Measurements from ENCODE around the gene ZNF277.

ZNF277 gene

GRCh38 chr7:112280267-112280666 is 73.8 kb downstream of the ZNF277 start:
- Histone ChIP-seq H3K9me3 (ENCODE audit: control insufficient read depth, insufficient read depth, low read depth, low read length) (no peaks in the 10 kb centered on the region), H3K27ac (ENCODE audit: low read depth, low read length) (no peak overlapping the region), H3K4me3 (ENCODE audit: low read depth, low read length) (no peak overlapping the region), H3K9ac (ENCODE audit: low read length) (no peak overlapping the region), H3K36me3 (ENCODE audit: control insufficient read depth, insufficient read depth, low read length) (no peaks in the 10 kb centered on the region), H3K4me1 (ENCODE audit: control insufficient read depth, insufficient read depth, low read length) (peaks cover 3% of the 10 kb centered on the region; the same call in 1 of the 2 replicates), H3K27me3 (ENCODE audit: control insufficient read depth, insufficient read depth, low read length) (no peaks in the 10 kb centered on the region)

GRCh38 chr7:112282476-112283188 is 76.1 kb downstream of the ZNF277 start:
- Histone ChIP-seq H3K4me1 (ENCODE audit: control insufficient read depth, insufficient read depth, low read length) (peaks cover 10% of the 10 kb centered on the region), H3K9ac (ENCODE audit: low read length) (no peak overlapping the region), H3K27ac (ENCODE audit: low read depth, low read length) (no peak overlapping the region)

GRCh38 chr7:112283382-112283910 is 77.0 kb downstream of the ZNF277 start:
- H3K4me1 ChIP-seq (ENCODE audit: control insufficient read depth, insufficient read depth, low read length), result peaks cover 10% of the 10 kb centered on the region
- peaks cover 5% of the 10 kb centered on the region; the same call in 1 of the 2 replicates for H3K36me3 ChIP-seq (ENCODE audit: control insufficient read depth, insufficient read depth, low read length)
- H3K27me3 ChIP-seq (ENCODE audit: control insufficient read depth, insufficient read depth, low read length), result no peaks in the 10 kb centered on the region
- no peak overlapping the region for H3K4me3 ChIP-seq (ENCODE audit: low read depth, low read length)
- no peak overlapping the region for H3K27ac ChIP-seq (ENCODE audit: low read depth, low read length)
- no peak overlapping the region for H3K9ac ChIP-seq (ENCODE audit: low read length)
- H3K9me3 ChIP-seq (ENCODE audit: control insufficient read depth, insufficient read depth, low read depth, low read length), result no peaks in the 10 kb centered on the region

More at GRCh38 chr7:112282476-112283188, 76.1 kb downstream of the ZNF277 start:
- Histone ChIP-seq H3K4me3 (ENCODE audit: low read depth, low read length) (no peak overlapping the region), H3K36me3 (ENCODE audit: control insufficient read depth, insufficient read depth, low read length) (no peaks in the 10 kb centered on the region), H3K27me3 (ENCODE audit: control insufficient read depth, insufficient read depth, low read length) (no peaks in the 10 kb centered on the region), H3K9me3 (ENCODE audit: control insufficient read depth, insufficient read depth, low read depth, low read length) (no peaks in the 10 kb centered on the region)

- H3K4me3 ChIP-seq (ENCODE audit: low read depth, low read length), result no peak overlapping the region
- no peak overlapping the region for H3K9ac ChIP-seq (ENCODE audit: low read length)
- H3K36me3 ChIP-seq (ENCODE audit: control insufficient read depth, insufficient read depth, low read length), result peaks cover 8% of the 10 kb centered on the region; the same call in 1 of the 2 replicates
- no peaks in the 10 kb centered on the region for H3K9me3 ChIP-seq (ENCODE audit: control insufficient read depth, insufficient read depth, low read depth, low read length)
- no peak overlapping the region for H3K27ac ChIP-seq (ENCODE audit: low read depth, low read length)
- peaks cover 10% of the 10 kb centered on the region for H3K4me1 ChIP-seq (ENCODE audit: control insufficient read depth, insufficient read depth, low read length)
- H3K27me3 ChIP-seq (ENCODE audit: control insufficient read depth, insufficient read depth, low read length), result no peaks in the 10 kb centered on the region
Observed at GRCh38 chr7:112286250-112287086, 80.0 kb downstream of the ZNF277 start.

- H3K4me1 ChIP-seq (ENCODE audit: control insufficient read depth, insufficient read depth, low read length), result peaks cover 15% of the 10 kb centered on the region
- peaks cover 8% of the 10 kb centered on the region; the same call in 1 of the 2 replicates for H3K36me3 ChIP-seq (ENCODE audit: control insufficient read depth, insufficient read depth, low read length)
- H3K27ac ChIP-seq (ENCODE audit: low read depth, low read length), result no peak overlapping the region
- no peak overlapping the region for H3K9ac ChIP-seq (ENCODE audit: low read length)
- no peaks in the 10 kb centered on the region for H3K27me3 ChIP-seq (ENCODE audit: control insufficient read depth, insufficient read depth, low read length)
- no peaks in the 10 kb centered on the region for H3K9me3 ChIP-seq (ENCODE audit: control insufficient read depth, insufficient read depth, low read depth, low read length)
- no peak overlapping the region for H3K4me3 ChIP-seq (ENCODE audit: low read depth, low read length)
Observed at GRCh38 chr7:112288301-112288700, 81.8 kb downstream of the ZNF277 start.

- Histone ChIP-seq H3K9ac (ENCODE audit: low read length) (no peak overlapping the region), H3K36me3 (ENCODE audit: control insufficient read depth, insufficient read depth, low read length) (peaks cover 8% of the 10 kb centered on the region; the same call in 1 of the 2 replicates), H3K27me3 (ENCODE audit: control insufficient read depth, insufficient read depth, low read length) (no peaks in the 10 kb centered on the region), H3K4me3 (ENCODE audit: low read depth, low read length) (no peak overlapping the region), H3K4me1 (ENCODE audit: control insufficient read depth, insufficient read depth, low read length) (peaks cover 15% of the 10 kb centered on the region), H3K27ac (ENCODE audit: low read depth, low read length) (no peak overlapping the region), H3K9me3 (ENCODE audit: control insufficient read depth, insufficient read depth, low read depth, low read length) (no peaks in the 10 kb centered on the region)
Observed at GRCh38 chr7:112290065-112290464, 83.6 kb downstream of the ZNF277 start.

- no peak overlapping the region for H3K27ac ChIP-seq (ENCODE audit: low read depth, low read length)
- H3K4me3 ChIP-seq (ENCODE audit: low read depth, low read length), result no peak overlapping the region
- H3K4me1 ChIP-seq (ENCODE audit: control insufficient read depth, insufficient read depth, low read length), result peaks cover 4% of the 10 kb centered on the region; the same call in 1 of the 2 replicates
- peaks cover 8% of the 10 kb centered on the region; the same call in 1 of the 2 replicates for H3K36me3 ChIP-seq (ENCODE audit: control insufficient read depth, insufficient read depth, low read length)
- no peaks in the 10 kb centered on the region for H3K9me3 ChIP-seq (ENCODE audit: control insufficient read depth, insufficient read depth, low read depth, low read length)
- no peaks in the 10 kb centered on the region for H3K27me3 ChIP-seq (ENCODE audit: control insufficient read depth, insufficient read depth, low read length)
- no peak overlapping the region for H3K9ac ChIP-seq (ENCODE audit: low read length)
Observed at GRCh38 chr7:112292162-112292561, 85.7 kb downstream of the ZNF277 start.

GRCh38 chr7:112293416-112293815 is 86.9 kb downstream of the ZNF277 start:
- Histone ChIP-seq H3K4me1 (ENCODE audit: control insufficient read depth, insufficient read depth, low read length) (peaks cover 4% of the 10 kb centered on the region; the same call in 1 of the 2 replicates), H3K27ac (ENCODE audit: low read depth, low read length) (no peak overlapping the region), H3K4me3 (ENCODE audit: low read depth, low read length) (no peak overlapping the region), H3K9ac (ENCODE audit: low read length) (no peak overlapping the region), H3K27me3 (ENCODE audit: control insufficient read depth, insufficient read depth, low read length) (no peaks in the 10 kb centered on the region), H3K36me3 (ENCODE audit: control insufficient read depth, insufficient read depth, low read length) (peaks cover 10% of the 10 kb centered on the region), H3K9me3 (ENCODE audit: control insufficient read depth, insufficient read depth, low read depth, low read length) (no peaks in the 10 kb centered on the region)

GRCh38 chr7:112296432-112296831 is 89.9 kb downstream of the ZNF277 start:
- peaks cover 4% of the 10 kb centered on the region; the same call in 1 of the 2 replicates for H3K4me1 ChIP-seq (ENCODE audit: control insufficient read depth, insufficient read depth, low read length)
- no peak overlapping the region for H3K9ac ChIP-seq (ENCODE audit: low read length)
- no peak overlapping the region for H3K4me3 ChIP-seq (ENCODE audit: low read depth, low read length)
- peaks cover 7% of the 10 kb centered on the region for H3K36me3 ChIP-seq (ENCODE audit: control insufficient read depth, insufficient read depth, low read length)
- no peak overlapping the region for H3K27ac ChIP-seq (ENCODE audit: low read depth, low read length)
- H3K9me3 ChIP-seq (ENCODE audit: control insufficient read depth, insufficient read depth, low read depth, low read length), result no peaks in the 10 kb centered on the region
- H3K27me3 ChIP-seq (ENCODE audit: control insufficient read depth, insufficient read depth, low read length), result no peaks in the 10 kb centered on the region

GRCh38 chr7:112297681-112298080 is 91.2 kb downstream of the ZNF277 start:
- H3K36me3 ChIP-seq (ENCODE audit: control insufficient read depth, insufficient read depth, low read length), result peaks cover 7% of the 10 kb centered on the region
- no peaks in the 10 kb centered on the region for H3K4me1 ChIP-seq (ENCODE audit: control insufficient read depth, insufficient read depth, low read length)

More at GRCh38 chr7:112297681-112298080, 91.2 kb downstream of the ZNF277 start:
- Histone ChIP-seq H3K9ac (ENCODE audit: low read length) (no peak overlapping the region), H3K27ac (ENCODE audit: low read depth, low read length) (no peak overlapping the region), H3K4me3 (ENCODE audit: low read depth, low read length) (no peak overlapping the region), H3K27me3 (ENCODE audit: control insufficient read depth, insufficient read depth, low read length) (no peaks in the 10 kb centered on the region), H3K9me3 (ENCODE audit: control insufficient read depth, insufficient read depth, low read depth, low read length) (no peaks in the 10 kb centered on the region)

Measured in HUES6 (cell line).